ENCODE data around the gene SEPTIN5. TPM values are rescaled to one million over a fixed set of nuclear protein-coding genes. Genes with fewer than 3 reads are reported as not detected.

SEPTIN5 gene
- total and polyA plus RNA-seq, 2 experiments from 2014 or later: 4.3 to 17.2 TPM

DNA sequence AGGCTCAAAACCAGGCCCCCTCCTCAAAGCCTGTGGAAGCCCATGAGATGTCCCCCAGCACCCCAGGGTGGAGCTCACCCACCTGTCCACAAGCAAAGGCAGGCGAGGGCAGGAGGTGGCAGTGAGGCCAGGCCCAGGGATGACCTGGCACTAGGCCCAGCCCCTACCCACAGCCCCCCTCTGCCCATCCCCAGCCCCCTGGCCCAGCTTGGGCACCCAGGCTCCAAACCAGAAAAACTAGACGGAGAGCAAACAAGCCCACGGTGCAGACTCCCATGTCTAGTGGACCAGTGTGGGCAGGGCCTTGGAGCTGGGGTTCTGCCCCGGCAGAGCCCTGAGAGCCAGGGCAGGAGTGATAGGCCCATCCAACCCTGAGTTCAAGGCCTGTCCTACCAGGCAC, 29.3 kb downstream of the SEPTIN5 start (continued):
- no peak for TF ChIP-seq EZH2 (IDR thresholded peaks at IDR 0.05; ENCODE audit: low read depth, unreplicated experiment)
- TF ChIP-seq NANOG (IDR thresholded peaks at IDR 0.05; ENCODE audit: borderline replicate concordance): no peak
- TF ChIP-seq ZNF331 (CRISPR knock-in tag; IDR thresholded peaks at IDR 0.05; ENCODE audit: low read depth): no peak

GRCh38 chr22:19744350-19745006, 30.2 kb downstream of the SEPTIN5 start:
- Histone ChIP-seq H3K36me3 (ENCODE audit: insufficient read depth) (no peaks in the 10 kb centered on the region), H3K4me1 (ENCODE audit: insufficient read depth) (no peaks in the 10 kb centered on the region), H4K20me1 (replicated peaks; ENCODE audit: insufficient read depth) (no peaks in the 10 kb centered on the region), H3K4me3 (no peak overlapping the region), H3K9me2 (ENCODE audit: insufficient read depth) (no peaks in the 10 kb centered on the region), H3F3A (replicated peaks; ENCODE audit: low read depth) (no peaks in the 10 kb centered on the region), H3K4me2 (no peak overlapping the region), H3K27me3 (ENCODE audit: insufficient read depth) (no peaks in the 10 kb centered on the region), H2AFZ (no peak overlapping the region), H3K27ac (ENCODE audit: low read depth) (no peak overlapping the region), H3K79me2 (replicated peaks; ENCODE audit: insufficient read depth) (no peaks in the 10 kb centered on the region)
- Mint-ChIP-seq H3K4me3 (no peak overlapping the region), H3K4me1 (peaks cover 11% of the 10 kb centered on the region), H3K9me3 (no peaks in the 10 kb centered on the region), H3K27me3 (ENCODE audit: insufficient read depth, low read depth, poor library complexity) (peaks cover 13% of the 10 kb centered on the region), H3K27ac (no peak overlapping the region), H3K36me3 (ENCODE audit: low read depth) (no peaks in the 10 kb centered on the region)
- ATAC-seq (no peak), DNase-seq (ENCODE audit: low spot score) (no peak)
- no peak for TF ChIP-seq JUNB (IDR thresholded peaks at IDR 0.05; ENCODE audit: unreplicated experiment)
- no peak for TF ChIP-seq ZNF331 (CRISPR knock-in tag; IDR thresholded peaks at IDR 0.05; ENCODE audit: low read depth)
- TF ChIP-seq, protein P1, sequence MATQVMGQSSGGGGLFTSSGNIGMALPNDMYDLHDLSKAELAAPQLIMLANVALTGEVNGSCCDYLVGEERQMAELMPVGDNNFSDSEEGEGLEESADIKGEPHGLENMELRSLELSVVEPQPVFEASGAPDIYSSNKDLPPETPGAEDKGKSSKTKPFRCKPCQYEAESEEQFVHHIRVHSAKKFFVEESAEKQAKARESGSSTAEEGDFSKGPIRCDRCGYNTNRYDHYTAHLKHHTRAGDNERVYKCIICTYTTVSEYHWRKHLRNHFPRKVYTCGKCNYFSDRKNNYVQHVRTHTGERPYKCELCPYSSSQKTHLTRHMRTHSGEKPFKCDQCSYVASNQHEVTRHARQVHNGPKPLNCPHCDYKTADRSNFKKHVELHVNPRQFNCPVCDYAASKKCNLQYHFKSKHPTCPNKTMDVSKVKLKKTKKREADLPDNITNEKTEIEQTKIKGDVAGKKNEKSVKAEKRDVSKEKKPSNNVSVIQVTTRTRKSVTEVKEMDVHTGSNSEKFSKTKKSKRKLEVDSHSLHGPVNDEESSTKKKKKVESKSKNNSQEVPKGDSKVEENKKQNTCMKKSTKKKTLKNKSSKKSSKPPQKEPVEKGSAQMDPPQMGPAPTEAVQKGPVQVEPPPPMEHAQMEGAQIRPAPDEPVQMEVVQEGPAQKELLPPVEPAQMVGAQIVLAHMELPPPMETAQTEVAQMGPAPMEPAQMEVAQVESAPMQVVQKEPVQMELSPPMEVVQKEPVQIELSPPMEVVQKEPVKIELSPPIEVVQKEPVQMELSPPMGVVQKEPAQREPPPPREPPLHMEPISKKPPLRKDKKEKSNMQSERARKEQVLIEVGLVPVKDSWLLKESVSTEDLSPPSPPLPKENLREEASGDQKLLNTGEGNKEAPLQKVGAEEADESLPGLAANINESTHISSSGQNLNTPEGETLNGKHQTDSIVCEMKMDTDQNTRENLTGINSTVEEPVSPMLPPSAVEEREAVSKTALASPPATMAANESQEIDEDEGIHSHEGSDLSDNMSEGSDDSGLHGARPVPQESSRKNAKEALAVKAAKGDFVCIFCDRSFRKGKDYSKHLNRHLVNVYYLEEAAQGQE (IDR thresholded peaks at IDR 0.05; ENCODE audit: unreplicated experiment): no peak
- TF ChIP-seq, protein P2, sequence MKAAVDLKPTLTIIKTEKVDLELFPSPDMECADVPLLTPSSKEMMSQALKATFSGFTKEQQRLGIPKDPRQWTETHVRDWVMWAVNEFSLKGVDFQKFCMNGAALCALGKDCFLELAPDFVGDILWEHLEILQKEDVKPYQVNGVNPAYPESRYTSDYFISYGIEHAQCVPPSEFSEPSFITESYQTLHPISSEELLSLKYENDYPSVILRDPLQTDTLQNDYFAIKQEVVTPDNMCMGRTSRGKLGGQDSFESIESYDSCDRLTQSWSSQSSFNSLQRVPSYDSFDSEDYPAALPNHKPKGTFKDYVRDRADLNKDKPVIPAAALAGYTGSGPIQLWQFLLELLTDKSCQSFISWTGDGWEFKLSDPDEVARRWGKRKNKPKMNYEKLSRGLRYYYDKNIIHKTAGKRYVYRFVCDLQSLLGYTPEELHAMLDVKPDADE (IDR thresholded peaks at IDR 0.05): no peak
- no peak for TF ChIP-seq EZH2phosphoT487 (IDR thresholded peaks at IDR 0.05; ENCODE audit: unreplicated experiment)
- TF ChIP-seq POLR2AphosphoS5 (IDR thresholded peaks at IDR 0.05; ENCODE audit: low read depth): no peak
- TF ChIP-seq, protein P3, sequence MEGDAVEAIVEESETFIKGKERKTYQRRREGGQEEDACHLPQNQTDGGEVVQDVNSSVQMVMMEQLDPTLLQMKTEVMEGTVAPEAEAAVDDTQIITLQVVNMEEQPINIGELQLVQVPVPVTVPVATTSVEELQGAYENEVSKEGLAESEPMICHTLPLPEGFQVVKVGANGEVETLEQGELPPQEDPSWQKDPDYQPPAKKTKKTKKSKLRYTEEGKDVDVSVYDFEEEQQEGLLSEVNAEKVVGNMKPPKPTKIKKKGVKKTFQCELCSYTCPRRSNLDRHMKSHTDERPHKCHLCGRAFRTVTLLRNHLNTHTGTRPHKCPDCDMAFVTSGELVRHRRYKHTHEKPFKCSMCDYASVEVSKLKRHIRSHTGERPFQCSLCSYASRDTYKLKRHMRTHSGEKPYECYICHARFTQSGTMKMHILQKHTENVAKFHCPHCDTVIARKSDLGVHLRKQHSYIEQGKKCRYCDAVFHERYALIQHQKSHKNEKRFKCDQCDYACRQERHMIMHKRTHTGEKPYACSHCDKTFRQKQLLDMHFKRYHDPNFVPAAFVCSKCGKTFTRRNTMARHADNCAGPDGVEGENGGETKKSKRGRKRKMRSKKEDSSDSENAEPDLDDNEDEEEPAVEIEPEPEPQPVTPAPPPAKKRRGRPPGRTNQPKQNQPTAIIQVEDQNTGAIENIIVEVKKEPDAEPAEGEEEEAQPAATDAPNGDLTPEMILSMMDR (conservative IDR thresholded peaks at IDR 0.05; ENCODE audit: low read depth in 2 of 2): no peak
- TF ChIP-seq NANOG (IDR thresholded peaks at IDR 0.05; ENCODE audit: borderline replicate concordance): no peak
- no peak for TF ChIP-seq ZNF114 (CRISPR knock-in tag; IDR thresholded peaks at IDR 0.05)
- TF ChIP-seq EZH2 (IDR thresholded peaks at IDR 0.05; ENCODE audit: low read depth, unreplicated experiment): no peak
- TF ChIP-seq STAT1 (IDR thresholded peaks at IDR 0.05; ENCODE audit: unreplicated experiment): no peak
- TF ChIP-seq, protein P4, sequence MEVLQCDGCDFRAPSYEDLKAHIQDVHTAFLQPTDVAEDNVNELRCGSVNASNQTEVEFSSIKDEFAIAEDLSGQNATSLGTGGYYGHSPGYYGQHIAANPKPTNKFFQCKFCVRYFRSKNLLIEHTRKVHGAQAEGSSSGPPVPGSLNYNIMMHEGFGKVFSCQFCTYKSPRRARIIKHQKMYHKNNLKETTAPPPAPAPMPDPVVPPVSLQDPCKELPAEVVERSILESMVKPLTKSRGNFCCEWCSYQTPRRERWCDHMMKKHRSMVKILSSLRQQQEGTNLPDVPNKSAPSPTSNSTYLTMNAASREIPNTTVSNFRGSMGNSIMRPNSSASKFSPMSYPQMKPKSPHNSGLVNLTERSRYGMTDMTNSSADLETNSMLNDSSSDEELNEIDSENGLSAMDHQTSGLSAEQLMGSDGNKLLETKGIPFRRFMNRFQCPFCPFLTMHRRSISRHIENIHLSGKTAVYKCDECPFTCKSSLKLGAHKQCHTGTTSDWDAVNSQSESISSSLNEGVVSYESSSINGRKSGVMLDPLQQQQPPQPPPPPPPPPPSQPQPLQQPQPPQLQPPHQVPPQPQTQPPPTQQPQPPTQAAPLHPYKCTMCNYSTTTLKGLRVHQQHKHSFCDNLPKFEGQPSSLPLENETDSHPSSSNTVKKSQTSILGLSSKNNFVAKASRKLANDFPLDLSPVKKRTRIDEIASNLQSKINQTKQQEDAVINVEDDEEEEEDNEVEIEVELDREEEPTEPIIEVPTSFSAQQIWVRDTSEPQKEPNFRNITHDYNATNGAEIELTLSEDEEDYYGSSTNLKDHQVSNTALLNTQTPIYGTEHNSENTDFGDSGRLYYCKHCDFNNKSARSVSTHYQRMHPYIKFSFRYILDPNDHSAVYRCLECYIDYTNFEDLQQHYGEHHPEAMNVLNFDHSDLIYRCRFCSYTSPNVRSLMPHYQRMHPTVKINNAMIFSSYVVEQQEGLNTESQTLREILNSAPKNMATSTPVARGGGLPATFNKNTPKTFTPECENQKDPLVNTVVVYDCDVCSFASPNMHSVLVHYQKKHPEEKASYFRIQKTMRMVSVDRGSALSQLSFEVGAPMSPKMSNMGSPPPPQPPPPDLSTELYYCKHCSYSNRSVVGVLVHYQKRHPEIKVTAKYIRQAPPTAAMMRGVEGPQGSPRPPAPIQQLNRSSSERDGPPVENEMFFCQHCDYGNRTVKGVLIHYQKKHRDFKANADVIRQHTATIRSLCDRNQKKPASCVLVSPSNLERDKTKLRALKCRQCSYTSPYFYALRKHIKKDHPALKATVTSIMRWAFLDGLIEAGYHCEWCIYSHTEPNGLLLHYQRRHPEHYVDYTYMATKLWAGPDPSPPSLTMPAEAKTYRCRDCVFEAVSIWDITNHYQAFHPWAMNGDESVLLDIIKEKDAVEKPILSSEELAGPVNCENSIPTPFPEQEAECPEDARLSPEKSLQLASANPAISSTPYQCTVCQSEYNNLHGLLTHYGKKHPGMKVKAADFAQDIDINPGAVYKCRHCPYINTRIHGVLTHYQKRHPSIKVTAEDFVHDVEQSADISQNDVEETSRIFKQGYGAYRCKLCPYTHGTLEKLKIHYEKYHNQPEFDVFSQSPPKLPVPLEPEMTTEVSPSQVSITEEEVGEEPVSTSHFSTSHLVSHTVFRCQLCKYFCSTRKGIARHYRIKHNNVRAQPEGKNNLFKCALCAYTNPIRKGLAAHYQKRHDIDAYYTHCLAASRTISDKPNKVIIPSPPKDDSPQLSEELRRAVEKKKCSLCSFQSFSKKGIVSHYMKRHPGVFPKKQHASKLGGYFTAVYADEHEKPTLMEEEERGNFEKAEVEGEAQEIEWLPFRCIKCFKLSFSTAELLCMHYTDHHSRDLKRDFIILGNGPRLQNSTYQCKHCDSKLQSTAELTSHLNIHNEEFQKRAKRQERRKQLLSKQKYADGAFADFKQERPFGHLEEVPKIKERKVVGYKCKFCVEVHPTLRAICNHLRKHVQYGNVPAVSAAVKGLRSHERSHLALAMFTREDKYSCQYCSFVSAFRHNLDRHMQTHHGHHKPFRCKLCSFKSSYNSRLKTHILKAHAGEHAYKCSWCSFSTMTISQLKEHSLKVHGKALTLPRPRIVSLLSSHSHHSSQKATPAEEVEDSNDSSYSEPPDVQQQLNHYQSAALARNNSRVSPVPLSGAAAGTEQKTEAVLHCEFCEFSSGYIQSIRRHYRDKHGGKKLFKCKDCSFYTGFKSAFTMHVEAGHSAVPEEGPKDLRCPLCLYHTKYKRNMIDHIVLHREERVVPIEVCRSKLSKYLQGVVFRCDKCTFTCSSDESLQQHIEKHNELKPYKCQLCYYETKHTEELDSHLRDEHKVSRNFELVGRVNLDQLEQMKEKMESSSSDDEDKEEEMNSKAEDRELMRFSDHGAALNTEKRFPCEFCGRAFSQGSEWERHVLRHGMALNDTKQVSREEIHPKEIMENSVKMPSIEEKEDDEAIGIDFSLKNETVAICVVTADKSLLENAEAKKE (CRISPR knock-in tag; IDR thresholded peaks at IDR 0.05): no peak
